HepG2 (cell line): ENCODE results near the gene TMEM184B. TPM values are rescaled to one million over a fixed set of nuclear protein-coding genes. Genes with fewer than 3 reads are reported as not detected.

ENCODE experiments used
- ADNP ChIP-seq: sonication (generic); formaldehyde crosslinking; IDR thresholded peaks from 2 replicates; pipeline ENCODE4 v1.4.0; 2020; ENCODE audit warnings: missing genetic modification reagents
- AKNA ChIP-seq: sonication (generic); formaldehyde crosslinking; IDR thresholded peaks from 2 replicates; pipeline ENCODE4 v1.4.0; 2020; ENCODE audit warnings: missing genetic modification reagents, borderline replicate concordance
- CHD2 ChIP-seq: IDR thresholded peaks from 2 replicates; pipeline ENCODE4 v1.6.1; 2011; ENCODE audit warnings: low read depth, low read length, improper control_type of control experiment
- FOXA3 ChIP-seq: IDR thresholded peaks from 2 replicates; pipeline ENCODE4 v1.6.1; 2016; ENCODE audit warnings: missing genetic modification reagents, missing compliant biosample characterization
- GATAD2A ChIP-seq: IDR thresholded peaks from 2 replicates; pipeline ENCODE4 v1.6.1; 2016
- HINFP ChIP-seq: sonication (generic); formaldehyde crosslinking; IDR thresholded peaks from 2 replicates; pipeline ENCODE4 v1.4.0; 2020; ENCODE audit warnings: low read depth, mild to moderate bottlenecking, missing genetic modification reagents
- HOXA5 ChIP-seq: sonication (generic); formaldehyde crosslinking; IDR thresholded peaks from 2 replicates; pipeline ENCODE4 v1.4.0; 2020; ENCODE audit warnings: missing genetic modification reagents
- HOXD1 ChIP-seq: sonication (generic); formaldehyde crosslinking; IDR thresholded peaks from 2 replicates; pipeline ENCODE4 v1.5.0; 2020; ENCODE audit warnings: missing genetic modification reagents
- JUN ChIP-seq: sonication (generic); formaldehyde crosslinking; IDR thresholded peaks from 2 replicates; pipeline ENCODE4 v1.4.0; 2020; ENCODE audit warnings: mild to moderate bottlenecking, missing genetic modification reagents
- MAX ChIP-seq: IDR thresholded peaks from 2 replicates; pipeline ENCODE4 v1.6.1; 2012; ENCODE audit warnings: inconsistent platforms
- PAF1 ChIP-seq: IDR thresholded peaks from 2 replicates; pipeline ENCODE4 v1.6.1; 2016; ENCODE audit warnings: missing genetic modification reagents, missing compliant biosample characterization
- POLR2AphosphoS5 ChIP-seq: IDR thresholded peaks from 2 replicates; pipeline ENCODE4 v1.6.1; 2012; ENCODE audit warnings: low read depth, low read length
- PRDM4 ChIP-seq: sonication (generic); formaldehyde crosslinking; IDR thresholded peaks from 2 replicates; pipeline ENCODE4 v1.9.0; 2021; ENCODE audit warnings: missing genetic modification reagents, borderline replicate concordance
- RBM22 ChIP-seq: fragments of 200-400 bp; formaldehyde crosslinking; optimal IDR thresholded peaks from 2 replicates; pipeline ENCODE3; 2017; ENCODE audit warnings: mild to moderate bottlenecking, low read length, moderate library complexity
- REST ChIP-seq, 2 experiments: IDR thresholded peaks; 2 replicates each; pipeline ENCODE4 v1.6.1; 2011 to 2012; ENCODE audit warnings: low read length in 2 of 2, borderline replicate concordance in 1 of 2, low read depth in 1 of 2, mild to moderate bottlenecking in 1 of 2, moderate library complexity in 1 of 2
- RORA ChIP-seq: sonication (generic); formaldehyde crosslinking; IDR thresholded peaks from 2 replicates; pipeline ENCODE4 v1.5.0; 2020; ENCODE audit warnings: mild to moderate bottlenecking, missing genetic modification reagents, moderate library complexity
- TARDBP ChIP-seq: sonication (generic); formaldehyde crosslinking; IDR thresholded peaks from 2 replicates; pipeline ENCODE4 v1.8.0; 2022; ENCODE audit warnings: mild to moderate bottlenecking, missing genetic modification reagents
- polyA plus RNA-seq, 8 experiments: library from polyadenylated mRNA; depleted of rRNA in 3 of 8; stranded (reverse) in 7 of 8; unstranded in 1 of 8; fragments of >200 nt; fragmentation: Illumina TruSeq in 4 of 8; extraction: Trizol in 4 of 8; gene quantifications; 2 replicates each; pipeline versions ENCODE4 v1.2.1 to v1.2.3, GENCODE V29; 2011 to 2016; ENCODE audit warnings: low read depth in 4 of 8, missing spikeins in 1 of 8, mixed read lengths in 1 of 8; ENCODE audit not compliant: insufficient read depth in 1 of 8
- total RNA-seq, 5 experiments: library from RNA; depleted of rRNA; stranded (reverse); fragments of >200 nt; fragmentation: Illumina TruSeq; extraction: Trizol; gene quantifications; 2 replicates each; pipeline ENCODE4 v1.2.3, GENCODE V29; 2016; ENCODE audit warnings: low read depth in 1 of 5

TMEM184B gene
- total and polyA plus RNA-seq, 2 of the 13 experiments (the other 11 are each of a cell fraction or from before 2014, with no cell fraction given) = 15.9 to 16.0 TPM

GRCh38 chr22:38314933-38315822 lies 42.4 kb upstream of the TMEM184B start (continued):
- no peak for TF ChIP-seq AKNA (CRISPR knock-in tag)
- no peak for TF ChIP-seq RORA (CRISPR knock-in tag)
- no peak for TF ChIP-seq HINFP
- no peak for TF ChIP-seq HOXD1 (CRISPR knock-in tag)
- TF ChIP-seq POLR2AphosphoS5 = no peak
- TF ChIP-seq RBM22 = no peak
- no peak for TF ChIP-seq MAX
- no peak for TF ChIP-seq HOXA5 (CRISPR knock-in tag)
- peak; percentile 26; the same call in 1 of the 2 replicates for TF ChIP-seq GATAD2A (CRISPR knock-in tag)
- TF ChIP-seq PRDM4 (CRISPR knock-in tag) = no peak
- no peak for TF ChIP-seq JUN (CRISPR knock-in tag)
- peak; percentile 83 for TF ChIP-seq FOXA3 (CRISPR knock-in tag)
- TF ChIP-seq PAF1 (CRISPR knock-in tag) = no peak
- no peak for TF ChIP-seq TARDBP (CRISPR knock-in tag)
- TF ChIP-seq CHD2 = no peak
- TF ChIP-seq REST (IDR thresholded peaks at IDR 0.05; ENCODE audit: borderline replicate concordance in 1 of 2, low read depth in 1 of 2, low read length in 2 of 2) = no peak
- no peak for TF ChIP-seq ADNP
